NCI-H748 treated with DMSO at 0.1 percent for 48 hours (cell line): ENCODE data around the gene ALPL.

ENCODE experiments used
- DNase-seq: peaks from one replicate; lab custom pipeline; 2025; lab: John Stamatoyannopoulos, UW

ALPL gene

GRCh38 chr1:21618561-21619374 is 109.5 kb downstream of the ALPL start:
- no peak for DNase-seq

GRCh38 chr1:21619375-21619947 is 110.2 kb downstream of the ALPL start:
- no peak for DNase-seq

DNA sequence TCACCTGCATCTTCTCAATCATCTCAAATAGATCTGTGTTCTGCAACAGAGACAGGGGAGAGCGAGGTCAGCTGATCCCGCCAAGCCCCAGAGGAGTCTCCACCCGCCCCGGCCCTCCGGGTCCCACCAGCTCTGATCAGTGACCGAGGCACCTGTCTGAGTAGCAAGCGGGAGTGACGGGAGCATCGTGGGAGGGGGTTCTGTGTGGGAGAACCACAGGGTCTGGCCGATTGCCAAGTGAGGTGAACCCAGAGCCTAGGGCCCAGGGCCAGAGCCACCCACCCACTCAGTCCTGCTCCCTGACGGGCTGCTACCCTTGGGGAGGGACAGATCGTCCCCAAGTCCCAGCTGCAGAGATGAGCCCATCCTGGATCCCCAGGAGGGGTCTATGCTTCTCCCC is 110.8 kb downstream of the ALPL start:
- DNase-seq, result no peak

- DNase-seq, result no peak
Observed at GRCh38 chr1:21620496-21620895, 111.3 kb downstream of the ALPL start.

DNA sequence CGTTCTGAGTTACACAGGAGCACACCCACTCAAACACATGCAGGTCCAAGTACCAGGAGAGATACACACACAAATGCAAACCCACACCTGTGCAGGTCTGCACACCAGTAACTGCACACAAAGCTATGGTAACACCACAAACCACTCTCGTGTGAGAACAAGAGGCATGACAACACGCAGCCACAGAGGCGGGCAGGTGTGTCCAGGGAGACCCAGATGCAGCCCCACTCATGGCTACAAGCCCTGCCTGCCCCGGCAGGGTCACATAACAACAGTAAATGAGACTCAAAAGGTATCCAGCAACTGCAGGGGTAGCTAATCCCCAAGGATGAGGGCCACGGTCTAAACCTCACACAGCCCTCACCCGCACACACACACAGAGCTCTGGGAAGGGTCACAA is 111.8 kb downstream of the ALPL start:
- no peak for DNase-seq

DNA sequence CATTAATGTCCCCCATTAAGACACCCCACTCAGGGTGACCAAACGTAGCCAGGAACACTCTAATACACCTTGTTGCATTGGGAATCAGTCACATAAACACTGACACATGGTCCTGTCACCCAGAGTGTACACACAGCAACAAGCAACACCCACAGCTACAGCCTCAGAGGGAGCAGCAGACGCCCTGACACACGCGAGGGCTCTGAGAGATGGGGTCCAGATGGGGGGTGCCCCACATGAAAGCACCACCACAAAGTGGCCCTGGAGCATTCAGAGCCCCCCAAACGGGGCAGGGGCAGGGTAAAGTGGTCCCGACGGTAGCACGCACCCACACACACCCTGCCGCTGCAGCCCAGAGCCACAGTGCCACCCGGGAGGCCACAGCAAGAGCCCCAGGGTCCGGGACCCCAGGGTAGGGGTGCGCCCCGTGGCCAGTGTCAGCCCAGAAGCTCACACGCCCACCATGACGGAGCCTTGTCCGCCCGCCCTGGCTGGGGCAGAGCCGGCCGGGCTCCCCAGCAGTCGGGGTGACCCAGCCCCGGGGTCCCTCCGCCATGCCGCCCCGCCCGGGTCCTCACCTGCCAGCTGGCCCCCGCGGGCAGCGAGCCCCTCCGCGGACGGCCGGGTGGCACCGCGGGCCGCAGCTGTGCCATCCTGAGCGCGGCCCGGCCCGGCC is 112.7 kb downstream of the ALPL start:
- no peak for DNase-seq

DNA sequence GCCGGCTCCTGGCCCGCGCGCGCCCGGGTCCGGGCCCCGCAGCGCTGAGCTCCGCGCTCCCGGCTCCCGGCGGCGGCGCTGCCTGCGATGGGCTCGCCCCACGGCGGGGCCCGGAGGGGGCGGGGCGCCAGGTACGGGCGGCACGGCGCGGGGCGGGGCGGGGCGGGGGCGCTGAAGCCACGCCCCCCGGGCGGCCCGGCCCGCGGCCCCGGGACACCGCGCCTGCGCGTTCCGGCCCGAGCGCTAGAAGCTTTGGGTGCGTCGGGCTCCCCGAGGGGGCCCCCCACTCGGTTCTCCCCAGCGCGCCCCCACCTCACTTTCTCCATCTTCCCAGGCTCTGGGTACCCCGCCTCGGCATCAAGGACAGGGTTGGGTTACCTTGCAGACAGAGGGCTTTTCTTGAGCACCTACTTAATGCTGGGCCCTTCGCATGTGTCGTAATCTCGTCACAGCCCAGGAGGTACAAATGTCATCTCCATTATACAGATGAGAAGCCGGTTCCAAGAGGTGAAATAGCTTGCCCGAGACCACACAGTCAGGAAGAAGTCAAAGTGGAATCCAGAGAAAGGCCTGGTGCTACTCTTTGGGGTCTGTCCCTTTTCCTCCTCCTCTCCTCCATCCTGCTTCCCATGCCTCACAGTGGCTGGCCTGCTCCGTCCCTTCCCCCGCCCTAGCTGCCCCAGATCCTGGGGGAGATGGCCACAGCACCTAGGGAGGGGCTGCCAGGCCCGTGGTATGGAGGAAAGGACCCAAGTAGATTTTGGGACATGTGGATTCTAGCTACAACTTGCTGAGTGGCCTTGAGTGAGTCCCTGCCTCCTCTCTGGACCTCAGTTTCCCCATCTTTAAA is 113.5 kb downstream of the ALPL start:
- no peak for DNase-seq

DNA sequence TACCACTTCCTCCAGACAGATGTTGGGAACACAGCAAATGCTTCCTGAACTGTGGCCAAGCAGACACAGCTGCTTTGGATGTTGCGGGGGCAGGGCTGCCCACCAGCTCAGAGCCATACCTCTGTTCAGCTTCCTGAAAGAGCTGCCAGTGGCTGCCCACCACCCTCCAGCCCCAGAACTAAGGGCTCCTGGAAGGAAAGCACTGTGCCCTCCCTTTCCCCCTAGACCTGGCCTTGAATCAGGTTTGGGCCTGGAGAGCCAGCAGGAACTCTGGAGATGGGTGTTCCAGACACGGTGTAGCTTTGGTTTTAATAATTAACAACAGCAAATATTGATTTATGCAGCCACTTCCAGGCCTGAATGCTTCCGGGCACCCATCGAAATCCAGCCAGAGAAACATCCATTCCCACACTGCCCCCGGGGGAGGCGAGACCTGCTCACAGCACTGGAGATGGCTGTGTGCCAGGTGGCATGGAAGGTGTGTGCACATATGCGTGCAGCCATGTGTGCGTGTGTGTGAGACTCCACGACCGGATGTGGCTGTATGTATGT is 114.3 kb downstream of the ALPL start:
- no peak for DNase-seq

DNA sequence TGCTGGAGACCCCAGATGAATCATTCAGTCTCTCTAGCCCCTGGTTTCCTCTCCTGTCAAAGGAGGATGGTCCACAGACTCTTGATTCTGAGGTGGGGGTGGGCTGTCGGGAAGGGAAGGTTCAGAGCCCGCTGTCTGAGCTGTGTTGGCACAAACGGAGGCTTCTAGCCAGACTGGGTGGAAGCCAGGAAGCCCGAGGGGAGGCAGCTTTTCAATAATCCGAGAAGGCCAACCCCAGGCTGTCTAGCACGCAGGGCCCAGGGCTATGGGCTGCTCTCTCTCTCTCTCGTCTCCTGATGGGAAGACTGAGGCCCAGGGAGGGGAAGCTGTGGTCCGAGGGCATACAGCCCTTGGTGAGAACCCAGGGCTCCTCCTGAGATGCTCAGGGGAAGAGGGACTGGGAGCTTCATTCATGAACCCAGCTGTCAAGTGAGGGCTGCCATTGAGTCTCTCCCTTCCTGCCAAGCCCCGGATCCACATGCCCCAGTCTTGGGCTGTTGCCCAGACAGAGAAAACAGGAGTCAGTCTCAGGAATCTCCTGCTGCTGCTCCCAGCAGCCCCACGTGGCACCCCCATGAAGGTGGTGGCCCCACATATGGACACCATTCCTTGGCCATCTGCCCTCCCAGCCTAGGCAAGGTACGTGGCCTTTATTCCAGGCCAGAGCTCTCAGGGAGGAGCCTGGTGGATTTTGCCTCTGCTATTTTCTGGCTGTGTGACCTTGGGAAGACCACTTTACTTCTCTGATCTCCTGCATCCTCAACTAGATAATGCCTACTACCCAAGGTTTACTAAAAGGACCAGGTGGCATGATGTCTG is 115.6 kb downstream of the ALPL start:
- no peak for DNase-seq

GRCh38 chr1:21625390-21626190 is 116.4 kb downstream of the ALPL start:
- no peak for DNase-seq

DNA sequence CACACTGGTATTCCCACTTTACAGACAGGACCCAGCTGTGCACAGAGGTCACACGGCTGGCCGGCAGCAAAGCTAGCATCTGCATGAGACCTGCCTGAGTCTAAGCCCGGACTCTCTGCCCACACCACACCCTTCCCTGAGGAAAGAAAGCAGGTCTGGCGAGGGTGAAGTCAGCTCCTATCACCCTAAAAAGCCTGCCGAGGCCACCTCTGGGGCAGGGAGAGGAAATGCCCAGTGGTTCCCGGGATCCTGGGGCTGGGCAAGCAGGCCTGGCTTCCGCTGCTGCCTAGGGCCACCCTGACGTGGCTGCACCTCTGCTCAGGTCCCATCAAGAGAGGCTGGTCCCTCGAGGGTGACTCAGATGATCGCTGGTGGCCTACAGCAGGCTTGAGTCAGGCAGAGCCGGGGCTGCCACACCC is 117.7 kb downstream of the ALPL start:
- DNase-seq, result no peak
